Osteoblast (primary cell): ENCODE data around the gene MGRN1. TPM values are rescaled to one million over a fixed set of nuclear protein-coding genes. Genes with fewer than 3 reads are reported as not detected.

Source experiments
- DNase-seq: peaks from one replicate; pipeline ENCODE4 v3.0.0; 2011; ENCODE audit warnings: low spot score, mixed read lengths; ENCODE audit not compliant: insufficient read length; ENCODE audit errors: missing footprints
- H2AFZ ChIP-seq: 2 replicates; pipeline ENCODE4 v1.6.0; 2011; ENCODE audit warnings: mild to moderate bottlenecking, low read length
- H3K27ac ChIP-seq: 2 replicates; pipeline ENCODE4 v1.5.1; 2011; ENCODE audit warnings: mild to moderate bottlenecking, low read depth, low read length, moderate library complexity
- H3K27me3 ChIP-seq: 2 replicates; pipeline ENCODE4 v1.6.0; 2012; ENCODE audit warnings: mild to moderate bottlenecking, control low read depth, inconsistent platforms, low read length, moderate library complexity; ENCODE audit not compliant: insufficient read depth
- H3K36me3 ChIP-seq: 2 replicates; pipeline ENCODE4 v1.5.1; 2011; ENCODE audit warnings: mild to moderate bottlenecking, low read length, control low read depth, moderate library complexity; ENCODE audit not compliant: insufficient read depth
- H3K4me1 ChIP-seq: 2 replicates; pipeline ENCODE4 v1.5.1; 2011; ENCODE audit warnings: mild to moderate bottlenecking, low read length, control low read depth, moderate library complexity; ENCODE audit not compliant: insufficient read depth
- H3K4me2 ChIP-seq: 2 replicates; pipeline ENCODE4 v1.6.0; 2011; ENCODE audit warnings: mild to moderate bottlenecking, low read length; ENCODE audit not compliant: insufficient read depth
- H3K4me3 ChIP-seq: fragments of 200-600 bp; sonication (generic); 3 replicates; pipeline ENCODE4 v1.5.1; 2012; ENCODE audit warnings: mild to moderate bottlenecking, low read length, inconsistent platforms; ENCODE audit not compliant: insufficient read depth
- H3K79me2 ChIP-seq: 2 replicates; pipeline ENCODE4 v1.6.0; 2012; ENCODE audit warnings: mild to moderate bottlenecking, low read length, control low read depth, inconsistent platforms; ENCODE audit not compliant: insufficient read depth
- H3K9me3 ChIP-seq: 2 replicates; pipeline ENCODE4 v1.5.1; 2011; ENCODE audit warnings: low read depth, low read length, control low read depth
- H4K20me1 ChIP-seq: 2 replicates; pipeline ENCODE4 v1.6.0; 2012; ENCODE audit warnings: mild to moderate bottlenecking, low read length, control low read depth; ENCODE audit not compliant: insufficient read depth
- total RNA-seq: library from RNA; depleted of rRNA; stranded (reverse); fragments of >200 nt; gene quantifications from 2 replicates; pipeline ENCODE4 v1.2.3, GENCODE V29; 2012
- TF ChIP-seq, protein P1 (sequence below): IDR thresholded peaks from 2 replicates; pipeline ENCODE4 v1.5.1; 2011; ENCODE audit warnings: mild to moderate bottlenecking, low read depth, low read length, moderate library complexity; ENCODE audit errors: extremely low read depth

The MGRN1 gene
- total RNA-seq, 1 donor, result 46.7 TPM

DNA sequence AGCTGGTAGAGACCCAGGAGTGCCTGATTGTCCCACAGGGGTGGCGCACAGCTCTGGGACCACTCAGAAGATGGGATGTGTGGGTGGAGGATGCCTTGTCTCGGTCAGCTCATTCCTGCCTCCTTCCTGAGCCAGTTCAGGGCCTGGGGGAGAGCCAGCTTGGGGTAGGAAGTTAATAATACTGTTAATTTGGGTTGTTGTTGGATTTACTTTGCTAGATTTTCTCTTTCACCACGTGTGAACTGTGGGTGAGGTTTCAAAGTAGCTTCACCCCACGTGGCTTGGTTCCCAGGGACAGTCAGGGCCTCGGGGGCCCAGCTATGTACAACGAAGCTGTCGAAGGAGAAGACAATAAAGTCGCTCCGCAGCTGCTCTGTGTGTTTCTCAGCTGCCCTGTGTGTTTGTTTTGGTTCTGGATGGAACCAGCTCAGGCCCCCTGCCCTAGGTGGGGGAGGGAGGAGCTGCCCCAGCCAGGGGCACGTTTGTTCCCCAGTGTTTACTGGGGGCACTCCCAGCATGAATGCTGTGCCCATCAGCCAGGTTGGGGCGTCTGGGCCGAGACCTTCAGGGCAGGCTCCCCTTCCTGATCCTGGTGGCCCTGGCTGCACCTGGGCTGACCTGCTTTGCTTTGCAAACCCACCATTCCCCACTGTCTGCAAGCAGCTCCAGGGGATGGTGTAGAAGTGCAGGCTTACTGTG, 71.0 kb downstream of the MGRN1 start:
- Histone ChIP-seq H3K4me1 (peaks cover 15% of the 10 kb centered on the region), H3K79me2 (peaks cover 9% of the 10 kb centered on the region), H2AFZ (no peak overlapping the region), H3K27ac (peak overlapping the region; percentile 45), H3K9me3 (no peaks in the 10 kb centered on the region), H3K4me2 (peak overlapping the region; percentile 23), H4K20me1 (peaks cover 16% of the 10 kb centered on the region), H3K27me3 (no peaks in the 10 kb centered on the region), H3K36me3 (peaks cover 38% of the 10 kb centered on the region), H3K4me3 (no peak overlapping the region)
- DNase-seq, result peak; percentile 81
- TF ChIP-seq, protein P1, sequence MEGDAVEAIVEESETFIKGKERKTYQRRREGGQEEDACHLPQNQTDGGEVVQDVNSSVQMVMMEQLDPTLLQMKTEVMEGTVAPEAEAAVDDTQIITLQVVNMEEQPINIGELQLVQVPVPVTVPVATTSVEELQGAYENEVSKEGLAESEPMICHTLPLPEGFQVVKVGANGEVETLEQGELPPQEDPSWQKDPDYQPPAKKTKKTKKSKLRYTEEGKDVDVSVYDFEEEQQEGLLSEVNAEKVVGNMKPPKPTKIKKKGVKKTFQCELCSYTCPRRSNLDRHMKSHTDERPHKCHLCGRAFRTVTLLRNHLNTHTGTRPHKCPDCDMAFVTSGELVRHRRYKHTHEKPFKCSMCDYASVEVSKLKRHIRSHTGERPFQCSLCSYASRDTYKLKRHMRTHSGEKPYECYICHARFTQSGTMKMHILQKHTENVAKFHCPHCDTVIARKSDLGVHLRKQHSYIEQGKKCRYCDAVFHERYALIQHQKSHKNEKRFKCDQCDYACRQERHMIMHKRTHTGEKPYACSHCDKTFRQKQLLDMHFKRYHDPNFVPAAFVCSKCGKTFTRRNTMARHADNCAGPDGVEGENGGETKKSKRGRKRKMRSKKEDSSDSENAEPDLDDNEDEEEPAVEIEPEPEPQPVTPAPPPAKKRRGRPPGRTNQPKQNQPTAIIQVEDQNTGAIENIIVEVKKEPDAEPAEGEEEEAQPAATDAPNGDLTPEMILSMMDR, result no peak

- Histone ChIP-seq H3K4me2 (no peak overlapping the region), H3K4me1 (peaks cover 15% of the 10 kb centered on the region), H3K9me3 (no peaks in the 10 kb centered on the region), H4K20me1 (peaks cover 16% of the 10 kb centered on the region), H3K27me3 (no peaks in the 10 kb centered on the region), H2AFZ (no peak overlapping the region), H3K36me3 (peaks cover 44% of the 10 kb centered on the region), H3K79me2 (peaks cover 9% of the 10 kb centered on the region), H3K4me3 (no peak overlapping the region), H3K27ac (no peak overlapping the region)
- peak; percentile 90 for DNase-seq
- TF ChIP-seq, protein P1, result no peak
Observed at GRCh38 chr16:4696172-4696904, 71.7 kb downstream of the MGRN1 start.

- Histone ChIP-seq H2AFZ (no peak overlapping the region), H3K79me2 (peaks cover 9% of the 10 kb centered on the region), H3K27ac (no peak overlapping the region), H3K9me3 (no peaks in the 10 kb centered on the region), H3K36me3 (peaks cover 47% of the 10 kb centered on the region), H3K27me3 (no peaks in the 10 kb centered on the region), H3K4me1 (peaks cover 15% of the 10 kb centered on the region), H4K20me1 (peaks cover 16% of the 10 kb centered on the region), H3K4me3 (no peak overlapping the region), H3K4me2 (no peak overlapping the region)
- DNase-seq, result peak; percentile 67
- TF ChIP-seq, protein P1, result no peak
Observed at GRCh38 chr16:4696905-4697847, 72.5 kb downstream of the MGRN1 start.
